HG03095 (cell line): Measurements from ENCODE around the gene MICAL2.

ENCODE experiments used
- ATAC-seq: cut with Tn5 transposase; IDR thresholded peaks from one replicate; pipeline ENCODE4 v1.9.1; 2021; ENCODE audit warnings: moderate library complexity; ENCODE audit not compliant: unreplicated experiment

MICAL2 gene

GRCh38 chr11:12306830-12307229 is 196.4 kb downstream of the MICAL2 start:
- ATAC-seq = no peak

DNA sequence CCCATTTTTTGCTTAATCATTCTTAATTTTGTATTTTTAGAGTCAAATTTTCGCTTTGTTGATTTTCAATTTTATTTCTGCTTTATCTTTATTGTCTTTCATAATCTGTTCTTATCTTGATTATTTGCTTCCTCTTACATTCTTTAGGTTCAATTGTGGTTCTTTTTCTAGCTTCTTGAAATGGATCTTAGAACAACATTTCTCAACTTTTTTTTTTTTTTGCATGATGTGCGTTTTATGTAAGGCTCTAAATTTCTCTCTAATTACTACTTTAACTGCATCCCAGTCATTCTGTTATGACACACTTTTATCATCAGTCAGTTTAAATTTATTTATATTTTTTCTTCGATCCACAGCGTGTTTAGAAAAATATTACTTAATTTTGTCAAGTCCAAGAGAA is 201.7 kb downstream of the MICAL2 start:
- no peak for ATAC-seq
